Endothelial cell of coronary artery (primary cell): ENCODE data around the gene MMP11. TPM values are rescaled to one million over a fixed set of nuclear protein-coding genes. Genes with fewer than 3 reads are reported as not detected.

Experiments
- total RNA-seq: library from RNA; depleted of rRNA; stranded (reverse); fragments of >200 nt; gene quantifications from 2 replicates; pipeline ENCODE4 v1.2.3, GENCODE V29; 2014

Gene MMP11, protein sequence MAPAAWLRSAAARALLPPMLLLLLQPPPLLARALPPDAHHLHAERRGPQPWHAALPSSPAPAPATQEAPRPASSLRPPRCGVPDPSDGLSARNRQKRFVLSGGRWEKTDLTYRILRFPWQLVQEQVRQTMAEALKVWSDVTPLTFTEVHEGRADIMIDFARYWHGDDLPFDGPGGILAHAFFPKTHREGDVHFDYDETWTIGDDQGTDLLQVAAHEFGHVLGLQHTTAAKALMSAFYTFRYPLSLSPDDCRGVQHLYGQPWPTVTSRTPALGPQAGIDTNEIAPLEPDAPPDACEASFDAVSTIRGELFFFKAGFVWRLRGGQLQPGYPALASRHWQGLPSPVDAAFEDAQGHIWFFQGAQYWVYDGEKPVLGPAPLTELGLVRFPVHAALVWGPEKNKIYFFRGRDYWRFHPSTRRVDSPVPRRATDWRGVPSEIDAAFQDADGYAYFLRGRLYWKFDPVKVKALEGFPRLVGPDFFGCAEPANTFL
- total RNA-seq: 8.0 and 8.6 TPM in 2 replicates

GRCh38 chr22:23772649-23773473, at the start of gene MMP11:
Gene MMP11, plus strand, starts transcription at chr22:23772849. Its CDS starts 22 bp downstream, at chr22:23772871.

DNA sequence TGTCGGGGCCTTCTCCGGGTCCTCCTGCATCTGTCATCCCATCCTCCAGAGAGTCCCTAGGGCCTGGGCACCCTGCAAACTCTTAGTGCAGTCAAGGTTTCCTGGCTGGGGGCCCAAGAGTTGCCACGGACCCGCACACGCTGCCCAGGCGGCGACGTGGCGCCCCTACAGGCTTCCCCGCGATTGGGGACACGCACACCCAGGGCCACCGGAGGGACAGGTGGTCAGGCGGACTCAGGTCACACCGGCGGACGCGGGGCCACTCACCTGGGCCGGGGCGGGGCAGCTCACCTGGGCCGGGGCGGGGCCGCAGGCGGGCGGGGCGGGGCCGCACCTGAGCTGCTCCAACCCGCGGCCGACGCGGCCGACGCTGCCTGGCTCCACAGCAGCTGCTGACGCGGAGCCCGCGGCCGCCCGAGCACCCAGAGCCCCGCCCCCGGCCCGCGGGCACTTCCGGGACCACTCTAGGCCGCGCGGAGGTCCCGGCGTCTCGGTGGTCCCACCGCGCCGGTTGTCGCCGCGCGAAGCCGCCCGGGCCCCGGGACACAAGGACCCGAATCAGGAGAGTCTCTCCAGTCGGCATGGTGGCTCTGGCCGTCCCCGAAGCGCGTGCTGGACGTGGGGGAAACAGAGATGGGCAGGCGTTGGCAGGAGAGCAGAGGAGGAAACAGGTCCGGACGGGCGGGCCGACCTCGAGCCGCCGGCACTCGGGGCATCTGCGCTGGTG, 21.8 kb upstream of the MMP11 start, which contains the start of gene ZNF70:
ZNF70 (minus strand) TSS at position 399 of the 727 bp plus-strand sequence. CDS start 5,972 bp downstream, outside the sequence.

DNA sequence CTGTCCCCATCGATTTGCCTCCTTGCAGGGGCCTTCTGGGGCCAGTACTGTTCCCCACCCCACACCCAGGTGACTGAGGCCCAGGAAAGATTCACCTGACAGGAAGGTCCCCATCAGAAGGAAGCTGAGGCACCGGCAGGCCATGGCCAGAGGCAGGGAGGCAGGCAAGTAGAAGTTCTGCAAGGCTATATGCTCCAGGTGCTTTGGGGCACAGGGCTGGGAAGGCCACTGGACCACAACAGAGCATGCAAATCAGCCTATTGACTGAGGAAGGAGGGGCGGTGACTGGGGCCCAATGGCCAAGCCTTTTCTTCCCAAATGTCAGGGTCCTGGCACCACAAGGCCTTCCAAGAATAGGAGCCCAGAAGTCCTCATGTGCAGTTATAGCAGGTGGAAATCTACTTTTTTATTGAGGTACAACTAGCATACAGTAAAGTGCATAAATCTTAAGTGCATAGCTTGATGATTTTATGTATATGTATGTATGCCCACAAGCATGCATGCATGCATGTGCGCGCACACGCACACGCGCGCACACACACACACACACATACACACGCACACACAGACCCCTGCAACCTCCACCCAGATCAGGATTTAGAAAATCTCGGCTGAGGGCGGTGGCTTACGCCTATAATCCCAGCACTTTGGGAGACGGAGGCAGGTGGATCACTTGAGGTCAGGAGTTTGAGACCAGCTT, 18.3 kb upstream of the MMP11 start, which contains the start of gene VPREB3:
VPREB3 (minus strand) TSS at position 206 of the 700 bp plus-strand sequence; CDS start at position 144, 62 bp downstream.

GRCh38 chr22:23762842-23763578, 9.6 kb upstream of the MMP11 start, which contains the start of gene C22orf15:
Gene C22orf15, plus strand, starts transcription at chr22:23762990. Its CDS starts 317 bp downstream, at chr22:23763307.

GRCh38 chr22:23767673-23768548, 4.7 kb upstream of the MMP11 start, which contains the start of gene CHCHD10:
Gene CHCHD10, minus strand, starts transcription at chr22:23767972. Its CDS starts 98 bp downstream, at chr22:23767874.

GRCh38 chr22:23786752-23787599, 14.3 kb downstream of the MMP11 start, which contains the start of gene SMARCB1:
Gene SMARCB1, plus strand, starts transcription at chr22:23786966. Its CDS starts 204 bp downstream, at chr22:23787170.

Other genes with a start within 250 kb of the MMP11 start
- gene IGLL1, start 192.6 kb upstream of the MMP11 start, total RNA-seq: not detected in 2 replicates
- 0.09 TPM in 1 of 2 replicates, not detected in the other for gene DRICH1, start 140.5 kb upstream of the MMP11 start, total RNA-seq
- not detected in 2 replicates for gene RGL4, start 81.8 kb upstream of the MMP11 start, total RNA-seq
- gene ZNF70, start 21.7 kb upstream of the MMP11 start, total RNA-seq: 1.9 and 3.0 TPM in 2 replicates
- 0.18 TPM in 1 of 2 replicates, not detected in the other for gene VPREB3, start 18.4 kb upstream of the MMP11 start, total RNA-seq
- gene C22orf15, start 9.9 kb upstream of the MMP11 start, total RNA-seq: 0.63 TPM in 1 of 2 replicates, not detected in the other
- 4.3 and 8.4 TPM in 2 replicates for gene CHCHD10, start 4.9 kb upstream of the MMP11 start, total RNA-seq
- gene SMARCB1, start 14.1 kb downstream of the MMP11 start, total RNA-seq: 26.6 and 33.3 TPM in 2 replicates
- 0.19 and 0.63 TPM in 2 replicates for gene DERL3, start 66.2 kb downstream of the MMP11 start, total RNA-seq
- gene SLC2A11, start 85.0 kb downstream of the MMP11 start, total RNA-seq: 4.7 and 5.1 TPM in 2 replicates
- gene MIF, start 121.5 kb downstream of the MMP11 start, total RNA-seq: 349 and 403 TPM in 2 replicates
- gene GSTT2B, start 188.3 kb downstream of the MMP11 start, total RNA-seq: 3.8 and 5.1 TPM in 2 replicates
- 2.4 and 2.5 TPM in 2 replicates for gene DDTL, start 194.0 kb downstream of the MMP11 start, total RNA-seq
- 103 and 113 TPM in 2 replicates for gene DDT, start 201.6 kb downstream of the MMP11 start, total RNA-seq
- gene GSTT2, start 207.3 kb downstream of the MMP11 start, total RNA-seq: 0.38 TPM in 1 of 2 replicates, not detected in the other
- not detected in 2 replicates for gene GSTT4, start 232.6 kb downstream of the MMP11 start, total RNA-seq
- gene CABIN1, start 238.5 kb downstream of the MMP11 start, total RNA-seq: 26.2 and 46.3 TPM in 2 replicates